ENCODE measurements around the gene SLC9A6.

DNA sequence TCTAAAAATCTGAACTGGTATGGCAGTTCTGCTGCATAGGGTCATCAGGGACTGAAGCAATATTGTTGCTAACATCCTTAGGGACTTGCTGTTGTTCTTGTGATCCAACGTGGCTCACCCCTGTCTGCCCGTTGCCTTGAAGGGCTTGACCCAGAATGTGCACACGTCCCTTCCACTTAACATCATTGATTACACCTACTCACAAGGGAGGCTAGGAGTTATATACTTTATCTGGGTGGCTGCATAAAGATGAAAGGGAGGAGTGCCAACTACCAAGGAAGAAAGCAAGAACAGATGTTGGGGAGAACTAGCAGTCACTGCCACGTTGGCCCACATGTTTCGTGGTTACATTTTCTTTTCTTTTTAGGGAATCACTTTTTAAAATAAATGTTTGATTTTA lies 34.0 kb downstream of the SLC9A6 start:
- TF ChIP-seq LCORL (IDR thresholded peaks at IDR 0.05) (no peak), LCORL (CRISPR knock-in tag; IDR thresholded peaks at IDR 0.05) (no peak), THAP8 (CRISPR knock-in tag; IDR thresholded peaks at IDR 0.05; ENCODE audit: borderline replicate concordance) (no peak), KAT8 (CRISPR knock-in tag; IDR thresholded peaks at IDR 0.05) (no peak), NBN (conservative IDR thresholded peaks at IDR 0.05) (no peak), ZBTB44 (CRISPR knock-in tag; IDR thresholded peaks at IDR 0.05) (no peak), SRSF1 (optimal IDR thresholded peaks at IDR 0.05; ENCODE audit: low read depth, low read length) (no peak)
- TF ChIP-seq, protein P1, sequence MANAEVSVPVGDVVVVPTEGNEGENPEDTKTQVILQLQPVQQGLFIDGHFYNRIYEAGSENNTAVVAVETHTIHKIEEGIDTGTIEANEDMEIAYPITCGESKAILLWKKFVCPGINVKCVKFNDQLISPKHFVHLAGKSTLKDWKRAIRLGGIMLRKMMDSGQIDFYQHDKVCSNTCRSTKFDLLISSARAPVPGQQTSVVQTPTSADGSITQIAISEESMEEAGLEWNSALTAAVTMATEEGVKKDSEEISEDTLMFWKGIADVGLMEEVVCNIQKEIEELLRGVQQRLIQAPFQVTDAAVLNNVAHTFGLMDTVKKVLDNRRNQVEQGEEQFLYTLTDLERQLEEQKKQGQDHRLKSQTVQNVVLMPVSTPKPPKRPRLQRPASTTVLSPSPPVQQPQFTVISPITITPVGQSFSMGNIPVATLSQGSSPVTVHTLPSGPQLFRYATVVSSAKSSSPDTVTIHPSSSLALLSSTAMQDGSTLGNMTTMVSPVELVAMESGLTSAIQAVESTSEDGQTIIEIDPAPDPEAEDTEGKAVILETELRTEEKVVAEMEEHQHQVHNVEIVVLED (CRISPR knock-in tag; IDR thresholded peaks at IDR 0.05; ENCODE audit: borderline replicate concordance): no peak
